GM12891 (cell line): ENCODE measurements around the gene SNX24.

Source experiments
- PAX5 ChIP-seq: IDR thresholded peaks from 2 replicates; pipeline ENCODE4 v1.6.1; 2011; ENCODE audit warnings: low read length, moderate library complexity, mild to moderate bottlenecking; ENCODE audit not compliant: insufficient read depth, severe bottlenecking
- POLR2A ChIP-seq: IDR thresholded peaks from 2 replicates; pipeline ENCODE4 v1.6.1; 2011; ENCODE audit warnings: low read depth, low read length, control low read depth
- POLR2AphosphoS5 ChIP-seq: IDR thresholded peaks from 2 replicates; pipeline ENCODE4 v1.6.1; 2011; ENCODE audit warnings: low read depth, low read length, control low read depth
- SPI1 ChIP-seq: IDR thresholded peaks from 2 replicates; pipeline ENCODE4 v1.6.1; 2011; ENCODE audit warnings: low read depth, low read length, control low read depth
- TAF1 ChIP-seq: IDR thresholded peaks from 2 replicates; pipeline ENCODE4 v1.6.1; 2011; ENCODE audit warnings: low read depth, low read length, control low read depth

GRCh38 chr5:122933956-122934355, 88.5 kb downstream of the SNX24 start:
- TF ChIP-seq POLR2A (no peak), POLR2AphosphoS5 (no peak), TAF1 (no peak), SPI1 (no peak), PAX5 (no peak)
